Stimulated activated CD4-positive, alpha-beta T cell treated with anti-CD3 and anti-CD28 coated beads, Interleukin-4, amount 100 ng/mL, for 48 hours (primary cell): Measurements from ENCODE around the gene KRTAP10-2.
"Not testable (repeated sequence)": the region's sequence is repeated elsewhere in the genome, so short reads cannot be mapped to it uniquely, and the experiment has no call there.

ENCODE experiments used
- DNase-seq, 2 donors: peaks; one replicate each; pipeline ENCODE4 v3.0.0-alpha.2; 2020; ENCODE audit warnings: low read depth in 2 of 2

Gene KRTAP10-2

DNA sequence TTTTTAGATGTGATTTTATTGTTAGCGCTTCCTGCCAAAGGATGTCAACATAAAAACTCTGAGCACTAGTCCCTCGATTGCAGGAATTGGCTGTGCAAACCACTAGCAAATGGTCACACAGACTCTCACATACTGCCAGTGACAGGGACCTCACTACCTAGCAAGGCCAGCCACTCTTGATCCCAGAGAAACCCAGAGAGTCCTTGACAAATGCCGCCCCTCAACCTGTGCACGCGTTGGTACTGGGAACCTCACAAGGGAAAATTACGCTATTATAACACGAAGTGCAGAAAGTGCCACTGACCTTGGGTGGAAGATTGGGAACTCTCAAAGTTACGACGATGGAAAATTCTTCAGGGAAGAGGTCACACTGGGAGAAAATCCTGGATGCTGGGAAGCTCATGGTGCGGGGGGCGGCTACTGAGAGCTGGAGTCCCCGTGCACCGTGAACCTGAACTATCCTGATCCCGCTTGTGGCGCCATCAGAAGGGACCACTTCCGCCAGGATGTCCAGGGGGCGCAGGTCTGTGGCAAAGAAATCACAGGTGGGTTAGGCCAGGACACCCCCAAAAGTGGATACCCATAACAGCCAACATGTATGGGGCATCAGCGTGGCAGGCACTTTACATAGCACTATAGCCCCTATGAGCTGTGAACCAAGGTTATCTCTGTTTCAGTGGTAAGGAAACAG lies 16.3 kb upstream of the KRTAP10-2 start:
- no peak for DNase-seq

DNA sequence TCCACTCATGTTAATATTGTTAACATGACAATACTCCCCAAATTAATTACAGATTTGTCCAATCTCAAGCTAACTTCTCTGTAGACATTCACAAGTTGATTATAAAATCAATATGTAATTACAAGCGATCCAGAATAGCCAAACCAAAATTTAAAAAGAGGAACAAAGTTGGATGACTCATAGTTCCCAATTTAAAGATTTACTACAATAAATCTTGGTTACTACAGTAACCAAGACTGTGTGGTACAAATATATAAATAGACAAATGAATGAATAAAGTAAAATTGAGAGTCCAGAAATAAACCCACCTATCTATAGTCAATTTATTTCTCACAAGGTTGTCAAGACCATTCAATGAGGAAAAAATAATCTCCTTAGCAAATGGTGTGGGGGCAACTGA lies 15.1 kb upstream of the KRTAP10-2 start:
- DNase-seq = no peak

DNA sequence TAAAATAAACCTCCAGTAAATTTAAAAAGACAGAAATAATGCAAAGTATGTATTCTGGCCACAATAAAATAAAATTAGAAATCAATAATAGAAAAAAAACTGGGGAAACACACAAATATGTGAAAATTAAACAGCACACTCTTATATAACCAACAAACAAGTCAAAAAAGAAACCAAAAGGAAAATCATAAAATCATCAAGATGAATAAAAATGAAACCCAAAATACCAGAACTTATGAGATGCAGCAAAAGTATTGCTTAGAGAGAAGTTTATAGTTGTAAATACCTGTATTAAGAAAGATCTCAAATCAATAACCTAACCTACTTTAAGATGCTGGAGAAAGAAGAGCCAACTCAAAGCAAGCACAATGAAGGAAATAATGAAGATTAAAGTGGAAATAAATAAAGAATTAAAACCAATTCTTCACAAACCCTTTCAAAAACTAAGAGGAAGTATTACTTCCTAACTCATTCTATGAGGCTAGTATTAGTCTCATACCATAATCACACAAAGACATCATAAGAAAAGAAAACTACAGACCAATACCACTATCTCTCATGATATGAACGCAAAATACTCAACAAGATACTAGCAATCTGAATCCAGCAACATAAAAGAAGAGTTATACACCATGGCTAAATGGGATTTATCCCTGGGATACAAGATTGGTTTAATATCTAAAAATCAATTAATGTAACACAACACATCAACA lies 13.7 kb upstream of the KRTAP10-2 start:
- no peak for DNase-seq

DNA sequence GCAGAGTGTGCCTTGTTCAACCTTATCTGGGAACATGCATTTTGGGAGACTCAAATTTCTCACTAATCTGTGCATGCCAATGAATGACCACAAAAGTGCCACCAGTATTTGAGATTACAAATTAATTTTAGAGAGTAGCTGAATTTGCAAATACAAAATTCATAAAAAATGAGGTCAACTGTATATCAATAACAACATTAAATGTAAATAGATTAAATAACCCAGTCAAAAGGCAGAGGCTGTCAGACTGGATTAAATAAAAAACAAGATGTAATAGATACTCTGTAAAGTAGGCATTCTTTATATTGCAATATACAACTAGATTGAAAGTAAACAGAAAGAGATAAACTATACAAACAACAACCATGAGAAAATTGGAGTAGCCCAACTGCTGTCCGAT lies 12.8 kb upstream of the KRTAP10-2 start:
- DNase-seq = no peak

DNA sequence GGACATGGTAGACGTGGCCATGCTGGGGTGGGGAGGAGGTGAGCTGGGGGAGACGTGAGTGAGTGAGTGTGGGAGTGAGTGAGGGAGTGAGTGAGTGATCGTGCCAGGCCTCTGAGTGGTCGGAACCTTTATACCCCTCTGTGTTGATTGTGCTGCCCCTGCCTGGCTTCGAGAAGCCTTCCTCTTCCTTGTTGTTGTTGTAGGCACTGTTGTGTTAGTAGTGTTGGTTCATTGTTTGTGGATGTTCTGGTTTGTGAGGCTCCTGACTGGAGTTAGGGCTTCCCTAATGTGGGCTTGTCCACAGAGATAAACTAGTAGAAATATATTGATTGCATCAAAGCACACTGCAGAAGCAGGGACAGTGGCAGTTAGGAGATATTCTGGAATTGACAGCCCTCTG lies 7.4 kb upstream of the KRTAP10-2 start, which contains the start of gene KRTAP10-3:
TSS of gene KRTAP10-3 (minus strand) at position 101 of the 400 bp plus-strand sequence. CDS start at position 21, 80 bp downstream.
- no peak for DNase-seq

DNA sequence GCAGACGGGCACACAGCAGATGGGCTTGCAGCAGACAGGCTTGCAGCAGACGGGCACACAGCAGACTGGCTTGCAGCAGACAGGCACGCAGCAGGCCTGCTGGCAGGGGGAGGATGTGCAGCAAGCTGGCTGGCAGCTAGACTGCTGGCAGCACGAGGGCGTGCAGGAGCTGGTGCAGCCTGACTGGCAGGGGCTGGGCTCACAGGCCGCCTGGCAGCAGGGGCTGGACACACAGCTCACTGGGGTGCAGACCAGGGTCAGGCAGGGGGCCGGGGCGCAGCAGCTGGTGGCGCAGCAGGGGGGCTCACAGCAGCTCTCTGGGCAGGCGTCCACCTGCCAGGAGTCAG lies 7.0 kb upstream of the KRTAP10-2 start:
- not testable (repeated sequence) for DNase-seq

DNA sequence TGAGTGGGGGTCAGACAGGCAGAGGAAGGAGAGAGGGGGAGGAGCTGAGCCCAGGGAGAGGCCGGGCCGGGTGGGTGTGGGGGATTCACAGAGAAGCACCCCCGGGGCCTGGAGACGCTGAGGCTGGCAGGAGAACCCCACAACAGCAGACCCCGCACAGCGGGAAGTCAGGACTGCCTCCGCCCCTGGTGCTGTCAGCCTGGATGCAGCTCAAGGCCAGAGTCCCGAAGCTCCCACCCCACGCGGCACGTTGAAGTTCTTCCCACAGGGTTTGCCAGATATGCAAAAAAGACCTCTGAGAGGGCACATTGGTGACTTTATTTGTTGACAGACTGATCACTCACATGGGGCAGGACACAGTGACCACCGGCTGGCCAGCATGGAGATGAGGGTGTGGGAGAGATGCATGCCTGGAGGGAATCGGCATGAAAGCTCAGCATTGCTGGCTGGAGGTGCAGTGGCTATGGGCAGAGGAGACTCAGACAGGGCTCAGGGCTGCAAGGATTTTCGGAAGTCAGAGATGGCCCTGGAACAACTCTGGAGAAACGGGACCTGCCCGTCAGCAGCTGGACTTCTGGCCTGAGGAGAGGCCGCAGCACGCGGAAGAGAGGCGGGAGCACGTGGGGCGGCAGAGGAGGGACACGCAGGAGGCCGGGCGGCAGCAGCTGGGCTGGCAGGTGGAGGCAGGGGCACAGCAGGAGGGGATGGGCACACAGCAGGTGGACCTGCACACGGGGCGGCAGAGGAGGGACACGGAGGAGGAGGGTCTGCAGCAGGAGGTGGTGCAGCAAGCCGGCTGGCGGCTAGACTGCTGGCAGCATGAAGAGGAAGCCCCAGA lies 6.4 kb upstream of the KRTAP10-2 start:
- DNase-seq = no peak

DNA sequence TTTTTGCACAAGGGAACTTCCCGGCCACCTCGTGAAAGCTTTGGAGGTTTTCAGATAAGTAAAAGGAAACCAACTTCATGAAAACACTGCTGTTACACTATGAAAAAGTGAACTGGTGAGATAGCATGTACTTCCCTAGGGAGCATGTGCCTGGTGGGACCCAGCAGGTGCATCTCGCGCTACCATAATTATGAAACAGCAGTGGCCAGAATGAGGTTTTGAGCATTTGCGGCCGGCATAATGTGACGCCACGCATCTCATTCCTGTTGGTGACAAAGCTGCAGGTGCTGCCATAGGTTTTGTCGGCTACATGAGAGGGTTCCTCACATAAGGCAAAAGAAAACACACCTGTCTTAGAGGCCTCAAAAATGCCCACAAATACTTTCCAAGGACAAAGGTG lies 5.6 kb upstream of the KRTAP10-2 start:
- DNase-seq = no peak

DNA sequence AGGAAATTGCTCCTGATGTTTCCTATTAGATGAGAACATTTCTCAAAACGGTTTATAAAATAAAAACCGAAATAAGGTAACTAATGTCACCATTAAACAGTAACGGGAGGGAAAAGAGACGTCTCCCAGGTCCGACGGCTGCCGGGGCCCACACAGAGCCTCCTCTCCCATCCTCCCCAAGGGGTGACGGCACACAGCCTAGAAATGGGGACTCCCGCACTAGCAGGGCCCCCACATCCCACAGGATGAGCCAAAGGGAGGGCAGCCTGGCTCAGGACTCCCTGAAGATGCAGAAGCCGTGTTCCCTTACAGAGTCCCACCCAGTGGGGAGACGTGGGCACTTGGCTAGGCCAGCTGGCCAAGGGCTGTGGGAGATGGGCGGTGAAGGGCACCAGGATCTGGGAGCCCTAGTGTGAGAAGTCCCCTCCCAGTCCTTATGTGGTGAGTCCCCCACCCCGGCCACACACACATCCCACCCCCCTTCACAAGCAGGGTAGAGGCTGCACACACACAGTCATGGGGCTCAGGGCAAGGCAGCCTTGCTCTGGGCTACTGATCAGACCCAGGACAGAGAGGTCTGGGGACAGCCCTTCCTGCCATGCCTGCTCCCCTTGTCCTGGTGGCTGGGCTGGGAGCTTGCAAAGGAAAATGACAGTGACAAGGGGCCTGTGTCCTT lies 4.0 kb upstream of the KRTAP10-2 start:
- no peak for DNase-seq

DNA sequence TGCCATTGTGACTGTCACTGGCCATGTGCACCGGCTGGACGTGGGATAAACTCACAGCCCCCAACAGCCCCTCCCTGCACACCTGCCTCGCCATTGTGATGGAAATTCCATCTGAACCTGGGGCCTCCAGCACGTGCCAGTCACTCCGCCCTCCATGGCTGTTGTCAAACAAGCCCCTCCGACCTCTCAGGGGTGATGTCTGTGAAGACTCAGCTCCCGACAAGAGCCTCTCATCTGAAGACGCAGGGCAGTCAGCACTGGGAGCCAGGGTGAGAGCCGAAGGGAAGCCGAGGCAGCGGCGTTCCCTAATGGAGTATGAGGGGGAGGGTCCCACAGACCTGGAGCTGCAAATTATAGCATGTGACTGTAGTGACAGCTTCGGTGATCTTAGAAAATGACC lies 1.4 kb upstream of the KRTAP10-2 start:
- DNase-seq = no peak

DNA sequence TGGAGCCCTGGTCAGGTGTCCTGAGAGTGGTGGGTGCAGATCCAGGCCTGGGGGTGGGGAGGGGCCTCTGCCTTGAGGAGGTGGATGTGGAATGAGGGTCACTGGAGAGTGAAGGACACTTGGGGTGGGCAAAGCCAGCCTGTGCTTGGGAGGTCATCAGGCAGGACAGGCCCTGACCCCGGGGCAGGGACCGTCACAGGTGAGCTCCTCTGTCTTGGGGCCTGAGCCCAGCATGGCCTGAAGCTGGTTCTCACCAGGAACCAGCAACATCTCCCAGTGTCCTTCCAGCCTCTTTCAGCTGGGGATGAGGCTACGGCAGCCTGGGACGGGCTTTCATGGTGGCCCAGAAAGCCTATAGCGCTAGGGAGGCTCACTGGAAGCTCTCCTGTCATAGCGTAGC lies 831 bp upstream of the KRTAP10-2 start:
- DNase-seq = no peak

DNA sequence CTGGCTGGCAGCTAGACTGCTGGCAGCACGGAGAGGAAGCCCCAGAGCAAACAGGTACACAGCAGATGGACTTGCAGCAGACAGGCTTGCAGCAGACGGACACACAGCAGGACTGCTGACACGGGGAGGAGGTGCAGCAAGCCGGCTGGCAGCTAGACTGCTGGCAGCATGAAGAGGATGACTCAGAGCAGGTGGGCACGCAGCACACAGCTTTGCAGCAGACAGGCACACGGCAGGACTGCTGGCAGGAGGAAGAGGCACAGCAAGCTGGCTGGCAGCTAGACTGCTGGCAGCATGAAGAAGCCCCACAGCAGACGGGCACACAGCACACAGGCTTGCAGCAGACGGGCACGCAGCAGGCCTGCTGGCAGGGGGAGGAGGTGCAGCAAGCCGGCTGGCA lies 498 bp downstream of the KRTAP10-2 start:
- DNase-seq = no peak

DNA sequence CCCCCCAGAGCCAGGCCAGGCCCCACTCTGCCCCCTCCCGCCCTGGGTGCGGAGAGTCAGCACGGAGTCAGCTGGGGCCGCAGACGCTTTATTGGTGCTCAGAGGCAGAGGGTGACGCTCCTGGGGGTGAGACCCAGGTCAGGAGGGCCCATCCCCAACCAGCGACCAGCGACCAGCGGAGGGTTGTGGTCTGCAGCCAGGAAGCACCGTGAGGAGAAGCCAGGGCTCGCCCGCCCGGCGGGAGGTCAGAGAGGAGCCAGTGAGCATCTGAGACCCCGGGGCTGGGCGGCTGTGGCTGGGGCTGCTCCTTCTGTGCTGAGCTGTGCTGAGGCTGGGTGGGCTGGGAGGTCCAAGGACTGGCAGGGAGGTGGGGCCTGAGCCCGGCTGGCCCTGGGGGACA lies 1.0 kb downstream of the KRTAP10-2 start:
- DNase-seq = not testable (repeated sequence)

DNA sequence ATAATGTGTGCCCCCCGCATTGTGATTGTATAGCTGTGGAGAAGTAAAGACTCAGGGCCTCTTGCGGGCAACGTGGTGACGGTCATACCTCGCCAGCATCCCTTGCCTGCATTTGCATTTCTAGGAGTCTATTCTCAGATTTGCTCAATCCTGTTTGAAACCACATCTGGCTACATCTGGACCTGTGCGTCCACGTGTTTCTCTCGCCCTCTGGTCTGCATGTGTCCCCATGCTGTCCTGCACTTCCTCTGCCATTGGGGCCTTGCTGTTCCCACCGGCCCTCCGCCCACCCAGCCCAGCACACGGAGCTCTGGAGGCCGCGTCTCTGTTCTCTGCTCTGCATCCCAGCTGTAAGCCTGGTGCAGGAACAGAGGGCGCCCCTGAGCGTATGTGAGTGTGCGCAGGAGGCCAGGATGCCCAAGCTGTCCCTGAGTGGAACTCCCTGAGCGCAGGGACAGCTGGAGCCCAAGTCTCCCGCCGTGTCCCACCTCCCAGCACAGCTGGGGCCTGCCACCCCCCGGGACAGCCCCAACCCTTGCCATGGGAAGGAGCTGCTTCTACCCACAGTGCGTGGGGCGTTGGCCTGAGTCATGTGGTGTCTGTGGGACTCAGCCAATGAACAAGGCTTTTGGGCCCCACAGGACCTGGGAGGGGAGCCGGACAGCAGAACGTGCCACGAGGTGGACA lies 1.6 kb downstream of the KRTAP10-2 start:
- DNase-seq = no peak

DNA sequence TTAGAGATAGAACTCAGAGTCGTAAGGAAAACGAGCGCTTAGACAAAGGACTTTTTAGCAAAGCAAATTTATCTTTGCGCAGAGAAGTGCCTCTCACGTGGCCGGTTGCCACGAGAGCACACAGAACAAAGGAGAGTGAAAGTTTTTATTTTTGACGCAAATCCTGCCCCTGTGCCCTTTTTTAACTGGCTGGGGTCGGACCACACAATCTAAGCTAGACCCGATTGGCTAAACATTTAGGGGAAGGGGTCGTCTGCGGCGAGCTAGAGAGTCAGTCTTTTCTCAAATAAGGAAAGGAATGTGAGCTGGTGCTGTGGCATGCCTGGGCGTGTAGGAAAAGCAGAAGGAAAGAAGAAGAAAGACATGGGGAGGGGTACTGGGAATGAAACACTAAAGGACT lies 2.4 kb downstream of the KRTAP10-2 start:
- no peak for DNase-seq

DNA sequence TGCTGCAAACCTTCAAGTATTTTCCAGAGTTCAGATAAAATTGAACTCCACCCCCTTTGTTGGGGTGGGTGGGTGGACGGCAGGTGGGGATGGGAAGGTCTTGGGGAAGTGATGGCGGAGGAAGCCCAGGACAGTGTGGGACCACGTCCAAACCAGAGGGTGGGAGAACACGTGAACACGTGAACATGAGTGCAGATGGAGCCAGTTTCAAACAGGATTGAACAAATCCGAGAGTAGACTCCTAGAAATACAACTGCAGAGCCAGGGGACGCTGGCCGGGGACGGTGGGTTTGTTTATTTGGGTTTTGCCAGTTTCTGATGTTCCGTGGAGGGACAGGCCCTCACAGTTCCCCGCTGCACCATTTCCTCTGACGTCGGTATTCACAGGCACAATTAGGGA lies 2.9 kb downstream of the KRTAP10-2 start:
- DNase-seq = no peak

DNA sequence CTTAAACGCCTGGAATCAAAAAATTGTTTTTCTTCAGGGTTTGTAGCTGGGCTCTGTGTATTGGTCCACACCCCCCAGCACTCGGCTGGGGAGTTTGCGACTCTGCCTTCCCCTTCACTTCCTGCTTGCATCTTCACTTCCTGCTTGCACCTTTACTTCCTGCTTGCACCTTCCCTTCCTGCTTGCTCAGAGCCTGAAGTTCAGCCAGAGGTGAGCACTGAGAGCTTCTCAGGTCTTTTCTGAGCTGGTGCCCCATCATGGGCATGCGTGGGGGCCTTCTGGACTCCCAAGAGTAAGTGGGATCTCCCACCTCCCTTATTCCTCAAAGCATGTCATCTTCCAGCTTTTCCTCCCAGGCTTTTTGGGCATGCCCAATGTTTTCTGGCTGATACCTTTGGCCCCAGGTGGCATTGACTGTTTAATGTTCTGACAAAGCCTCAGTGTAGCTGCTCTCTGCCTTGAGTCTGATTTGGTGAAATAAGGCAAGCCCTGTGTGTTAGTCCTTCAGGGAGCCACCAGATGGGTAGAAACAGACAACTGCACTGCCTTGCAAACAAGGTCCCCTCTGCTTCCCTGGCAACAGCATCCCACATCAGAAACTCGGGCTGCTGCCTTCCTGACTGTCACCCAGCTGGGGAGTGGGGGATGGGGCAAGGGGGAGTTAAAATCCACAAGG lies 3.5 kb downstream of the KRTAP10-2 start:
- DNase-seq = no peak

DNA sequence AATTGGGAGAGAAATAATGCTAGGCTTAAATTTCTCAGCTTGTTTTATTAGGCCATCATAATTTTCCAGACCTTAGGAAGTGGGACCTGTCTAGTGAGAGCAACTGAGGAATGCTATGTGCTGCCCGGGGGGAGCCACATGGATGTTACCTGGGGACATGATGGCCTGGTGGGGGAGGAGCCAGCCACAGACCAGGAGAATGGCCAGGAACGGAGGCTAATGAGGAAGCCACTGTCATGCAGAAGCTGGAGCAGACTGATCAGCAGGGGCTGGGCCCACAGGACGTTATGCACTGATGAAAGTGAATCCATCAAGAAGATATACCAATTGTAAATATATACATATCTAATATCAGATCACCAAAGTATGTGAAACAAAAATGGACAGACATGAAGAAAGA lies 6.7 kb downstream of the KRTAP10-2 start:
- no peak for DNase-seq

DNA sequence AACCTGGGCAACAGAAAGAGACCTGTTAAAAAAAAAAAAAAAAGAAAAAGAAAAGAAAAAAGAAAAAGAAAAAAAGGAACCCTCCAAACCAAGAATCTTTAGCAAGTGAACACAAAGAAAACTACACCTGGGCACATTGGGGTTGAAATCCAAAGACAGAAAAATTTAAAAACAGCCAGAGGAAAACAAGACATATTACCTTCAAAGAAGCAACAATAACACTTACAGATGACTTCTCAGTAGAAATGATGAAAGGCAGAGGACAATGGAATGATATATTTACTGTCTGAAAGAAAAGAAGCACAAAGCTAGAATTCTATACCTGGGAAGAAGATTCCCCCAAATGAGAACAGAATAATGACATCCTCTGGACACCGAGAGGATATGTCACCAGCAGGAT lies 8.6 kb downstream of the KRTAP10-2 start:
- no peak for DNase-seq

DNA sequence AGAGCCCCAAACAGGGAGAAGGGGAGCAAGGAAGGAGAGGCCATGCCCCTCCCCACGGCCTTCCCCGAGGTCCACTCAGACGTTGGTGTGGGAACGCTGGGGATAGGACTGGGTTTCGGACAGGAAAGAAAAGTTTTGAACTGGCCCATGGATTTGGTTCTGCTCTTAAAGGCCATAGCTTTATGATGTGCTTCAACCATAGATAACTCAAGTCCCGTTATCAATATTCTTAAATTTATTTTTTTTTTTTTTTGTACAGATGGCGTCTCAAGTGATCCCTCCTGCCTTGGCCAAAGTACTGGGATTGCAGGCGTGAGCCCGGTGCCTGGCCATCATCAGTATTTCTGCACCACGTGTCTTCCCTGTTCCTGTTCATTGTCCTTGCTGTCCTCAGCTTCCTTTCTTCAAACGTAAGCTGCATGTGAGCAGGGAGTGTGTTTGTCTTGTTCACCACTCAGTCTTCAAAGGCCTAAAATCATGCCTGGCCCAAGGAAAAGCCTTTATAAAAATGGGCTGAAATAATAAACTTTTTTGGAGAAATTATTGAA lies 10.5 kb downstream of the KRTAP10-2 start:
- DNase-seq = no peak
